ENCODE data around the gene IL12A.

IL12A gene

GRCh38 chr3:160027541-160028195, 39.0 kb downstream of the IL12A start:
- no peak for DNase-seq

- no peak for DNase-seq
Observed at GRCh38 chr3:160035757-160036156, 47.1 kb downstream of the IL12A start.

- DNase-seq = no peak
Observed at GRCh38 chr3:160038862-160039562, 50.4 kb downstream of the IL12A start.

- DNase-seq = no peak
Observed at GRCh38 chr3:160040181-160040580, 51.5 kb downstream of the IL12A start.

- no peak for DNase-seq
Observed at GRCh38 chr3:160041465-160041864, 52.8 kb downstream of the IL12A start.

- no peak for DNase-seq
Observed at GRCh38 chr3:160044121-160044520, 55.5 kb downstream of the IL12A start.

Measured in stimulated activated naive CD4-positive, alpha-beta T cell (primary cell).